PC-3 (cell line): Measurements from ENCODE around the gene DIAPH2. TPM values are rescaled to one million over a fixed set of nuclear protein-coding genes. Genes with fewer than 3 reads are reported as not detected.
A peak's percentile ranks its signal among the peaks of the same experiment; 100 is the strongest.
"Not testable (repeated sequence)": the region's sequence is repeated elsewhere in the genome, so short reads cannot be mapped to it uniquely, and the experiment has no call there.

Source experiments
- ATAC-seq: fragments of 200-7000 bp; cut with Tn5 transposase; 2 replicates; pipeline ENCODE4 v1.9.1; 2020; ENCODE audit warnings: mild to moderate bottlenecking, moderate library complexity
- BruUV-seq: library from RNA; stranded (reverse); fragments of 400-500 nt; replicated peaks from 2 replicates; lab custom pipeline; 2021; lab: Mats Ljungman, UMichigan
- CTCF ChIA-PET: fragments of 300-600 bp; sonication (Branson Sonifier 250); formaldehyde crosslinking; loops from one replicate; lab custom pipeline; 2022; ENCODE audit warnings: antibody characterized with exemption; lab: Charles Lee
- POLR2A ChIA-PET: fragments of 300-600 bp; sonication (Branson Sonifier 250); formaldehyde crosslinking; loops from one replicate; lab custom pipeline; 2022; ENCODE audit warnings: antibody characterized with exemption; ENCODE audit not compliant: unreplicated experiment; lab: Charles Lee
- DNase-seq: peaks from one replicate; pipeline ENCODE4 v3.0.0-alpha.2; 2015
- H2AFZ ChIP-seq: fragments of 300-600 bp; sonication (generic); 2 replicates; pipeline ENCODE4 v1.6.0; 2016; ENCODE audit warnings: antibody characterized with exemption, low read length
- H3F3A ChIP-seq: fragments of 300-600 bp; sonication (generic); one replicate; pipeline ENCODE4 v1.6.0; 2017; ENCODE audit warnings: antibody characterized with exemption, low read length, control low read depth, mild to moderate bottlenecking; ENCODE audit not compliant: unreplicated experiment
- H3K27ac ChIP-seq: fragments of 300-600 bp; sonication (generic); 2 replicates; pipeline ENCODE4 v1.5.1; 2016; ENCODE audit warnings: mild to moderate bottlenecking, low read length
- H3K27me3 ChIP-seq: fragments of 300-600 bp; sonication (generic); 2 replicates; pipeline ENCODE4 v1.6.1; 2016; ENCODE audit warnings: low read length, mixed read lengths
- H3K36me3 ChIP-seq: fragments of 300-600 bp; sonication (generic); 2 replicates; pipeline ENCODE4 v1.6.1; 2016; ENCODE audit warnings: low read depth, mixed run types, low read length, mixed read lengths
- H3K4me1 ChIP-seq: fragments of 300-600 bp; sonication (generic); 2 replicates; pipeline ENCODE4 v1.5.1; 2016; ENCODE audit warnings: low read length; ENCODE audit not compliant: insufficient read depth
- H3K4me2 ChIP-seq: fragments of 300-600 bp; sonication (generic); 2 replicates; pipeline ENCODE4 v1.6.0; 2016; ENCODE audit warnings: low read length
- H3K4me3 ChIP-seq: fragments of 300-600 bp; sonication (generic); 2 replicates; pipeline ENCODE4 v1.5.1; 2016; ENCODE audit warnings: mild to moderate bottlenecking, low read length, mixed read lengths
- H3K79me2 ChIP-seq: fragments of 300-600 bp; sonication (generic); 2 replicates; pipeline ENCODE4 v1.6.1; 2017; ENCODE audit warnings: low read length, mixed read lengths
- H3K9ac ChIP-seq: fragments of 300-600 bp; sonication (generic); 2 replicates; pipeline ENCODE4 v1.6.0; 2016; ENCODE audit warnings: mild to moderate bottlenecking, low read length
- H3K9me2 ChIP-seq: fragments of 300-600 bp; sonication (generic); replicated peaks from 2 replicates; pipeline ENCODE4 v1.6.1; 2016; ENCODE audit warnings: mixed run types, low read length, mixed read lengths
- H3K9me3 ChIP-seq: fragments of 300-600 bp; sonication (generic); 2 replicates; pipeline ENCODE4 v1.6.1; 2016; ENCODE audit warnings: low read length, mixed read lengths
- H4K20me1 ChIP-seq: fragments of 300-600 bp; sonication (generic); 2 replicates; pipeline ENCODE4 v1.6.1; 2016; ENCODE audit warnings: low read length, mixed read lengths
- CTCF ChIP-seq: fragments of 300-600 bp; sonication (generic); conservative IDR thresholded peaks from 2 replicates; pipeline ENCODE4 v1.5.1; 2017; ENCODE audit warnings: antibody characterized with exemption, low read depth, mild to moderate bottlenecking, low read length
- EZH2 ChIP-seq: fragments of 300-600 bp; sonication (generic); IDR thresholded peaks from one replicate; pipeline ENCODE4 v1.6.1; 2017; ENCODE audit warnings: antibody characterized with exemption, mild to moderate bottlenecking, low read length; ENCODE audit not compliant: unreplicated experiment
- EZH2phosphoT487 ChIP-seq: fragments of 300-600 bp; sonication (generic); IDR thresholded peaks from 2 replicates; pipeline ENCODE4 v1.6.1; 2018; ENCODE audit warnings: mild to moderate bottlenecking, antibody characterized with exemption, low read length, borderline replicate concordance
- intact Hi-C: fragments of 100-400 bp; cut with micrococcal nuclease; formaldehyde crosslinking; loops from 2 replicates; pipeline ENCODE4 v1.9.0; 2023
- total RNA-seq: library from RNA; depleted of rRNA; stranded (reverse); fragments of >200 nt; gene quantifications from 2 replicates; pipeline ENCODE4 v1.2.3, GENCODE V29; 2014

Gene DIAPH2
- total RNA-seq, 1 experiment from 2014 or later: 15.1 TPM

GRCh38 chrX:96713303-96713702, 28.7 kb downstream of the DIAPH2 start:
- no peaks in the 10 kb centered on the region for H3K9me2 ChIP-seq
- no peak overlapping the region for H3K4me2 ChIP-seq
- ATAC-seq (peak; percentile 28; the same call in 1 of the 2 replicates), DNase-seq (peak; percentile 40)
- H3K9ac ChIP-seq: no peak overlapping the region
- H3K27me3 ChIP-seq: no peaks in the 10 kb centered on the region
- peaks cover 41% of the 10 kb centered on the region for H3K79me2 ChIP-seq
- intact Hi-C loops: loop anchor here (10.0 kb wide), 2 partner anchors 239 to 309 kb away; no protein-coding TSS in a partner anchor
- BruUV-seq: no TSS peak
- H4K20me1 ChIP-seq: no peaks in the 10 kb centered on the region
- no peak overlapping the region for H2AFZ ChIP-seq
- no peaks in the 10 kb centered on the region for H3K9me3 ChIP-seq
- no peak overlapping the region for H3K4me3 ChIP-seq
- TF ChIP-seq EZH2phosphoT487: no peak
- TF ChIP-seq CTCF: no peak
- no peak for TF ChIP-seq EZH2
- no peak overlapping the region for H3K27ac ChIP-seq
- no peaks in the 10 kb centered on the region for H3F3A ChIP-seq
- ChIA-PET CTCF (no interaction called here), POLR2A (no interaction called here)
- no peaks in the 10 kb centered on the region for H3K36me3 ChIP-seq
- peaks cover 26% of the 10 kb centered on the region for H3K4me1 ChIP-seq

GRCh38 chrX:96714393-96714792, 29.8 kb downstream of the DIAPH2 start:
- DNase-seq, H3K27ac ChIP-seq, H3K9ac ChIP-seq, BruUV-seq, H3K9me3 ChIP-seq, H3K9me2 ChIP-seq, H2AFZ ChIP-seq, H3F3A ChIP-seq, H3K36me3 ChIP-seq, H3K27me3 ChIP-seq, H4K20me1 ChIP-seq, H3K4me3 ChIP-seq, CTCF ChIA-PET, ATAC-seq, POLR2A ChIA-PET, H3K4me2 ChIP-seq: not testable (repeated sequence)
- intact Hi-C loops: loop anchor here (10.0 kb wide), 2 partner anchors 240 to 310 kb away; no protein-coding TSS in a partner anchor
- Histone ChIP-seq H3K79me2 (peaks cover 49% of the 10 kb centered on the region), H3K4me1 (peaks cover 26% of the 10 kb centered on the region)

GRCh38 chrX:96715481-96715880, 30.8 kb downstream of the DIAPH2 start:
- no peaks in the 10 kb centered on the region for H3K9me2 ChIP-seq
- peaks cover 27% of the 10 kb centered on the region for H3K4me1 ChIP-seq
- no peaks in the 10 kb centered on the region for H3K36me3 ChIP-seq
- H3K9me3 ChIP-seq: 0 out of 2 replicates have a peak, but pooled peaks cover 6% of the 10 kb centered on the region
- ChIA-PET CTCF (no interaction called here), POLR2A (no interaction called here)
- H3K9ac ChIP-seq: no peak overlapping the region
- peaks cover 58% of the 10 kb centered on the region for H3K79me2 ChIP-seq
- intact Hi-C loops: loop anchor here (10.0 kb wide), 2 partner anchors 241 to 311 kb away; no protein-coding TSS in a partner anchor
- no peaks in the 10 kb centered on the region for H4K20me1 ChIP-seq
- H3K4me3 ChIP-seq: peak overlapping the region; percentile 27; the same call in 1 of the 2 replicates
- DNase-seq (peak; percentile 78), ATAC-seq (peak; percentile 95)
- H3F3A ChIP-seq: no peaks in the 10 kb centered on the region
- H3K27ac ChIP-seq: peak overlapping the region; percentile 62
- H3K27me3 ChIP-seq: no peaks in the 10 kb centered on the region
- H3K4me2 ChIP-seq: peak overlapping the region; percentile 57
- BruUV-seq: no TSS peak
- H2AFZ ChIP-seq: no peak overlapping the region
- TF ChIP-seq EZH2phosphoT487 (no peak), EZH2 (no peak), CTCF (no peak)
